ENCODE data around the gene IMPDH1.

The IMPDH1 gene

GRCh38 chr7:128357217-128357613 is 52.6 kb downstream of the IMPDH1 start:
- DNase-seq = no peak

- no peak for DNase-seq
These were observed 53.1 kb downstream of the IMPDH1 start for GRCh38 chr7:128356546-128357216.

- DNase-seq = no peak
These were observed 56.2 kb downstream of the IMPDH1 start for GRCh38 chr7:128353610-128354009.

DNA sequence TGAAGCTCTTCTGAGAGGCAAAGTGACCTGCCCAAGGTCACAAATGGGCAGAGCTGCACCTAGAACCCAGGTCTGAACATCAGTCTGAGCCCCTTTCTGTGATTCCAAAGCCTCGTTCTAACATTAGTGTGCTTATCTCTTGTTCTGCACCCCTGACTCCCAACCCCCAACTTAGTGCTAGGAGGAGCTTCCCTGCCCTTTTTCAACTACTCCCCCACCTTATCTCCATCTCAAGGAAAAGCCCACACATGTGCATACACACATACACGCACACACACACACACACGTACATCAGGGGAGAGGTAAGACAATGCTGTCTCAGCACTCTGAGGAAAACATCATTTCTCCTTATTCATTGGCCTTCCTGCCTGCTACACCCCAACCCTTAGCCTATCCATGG is 56.6 kb downstream of the IMPDH1 start:
- DNase-seq = no peak

DNA sequence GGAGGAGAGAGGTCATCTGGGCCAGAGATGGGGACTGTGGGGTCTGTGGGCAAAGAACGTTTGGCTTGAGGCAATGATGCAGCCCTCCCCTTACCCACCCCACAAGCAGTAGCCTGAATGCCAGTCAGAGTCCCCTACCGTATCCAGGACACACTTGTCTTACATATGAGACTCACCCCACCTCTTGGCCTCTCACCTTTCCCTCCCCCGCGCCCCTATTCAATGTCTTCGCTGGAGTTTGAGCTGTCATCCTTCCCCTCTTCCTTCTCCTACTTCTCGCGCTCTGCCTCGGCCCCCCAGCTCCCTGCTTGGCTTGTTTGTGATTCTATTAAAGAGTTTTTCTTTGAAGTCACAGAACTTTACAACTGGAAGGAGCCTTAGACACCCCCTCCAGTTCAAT is 57.1 kb downstream of the IMPDH1 start:
- no peak for DNase-seq

DNA sequence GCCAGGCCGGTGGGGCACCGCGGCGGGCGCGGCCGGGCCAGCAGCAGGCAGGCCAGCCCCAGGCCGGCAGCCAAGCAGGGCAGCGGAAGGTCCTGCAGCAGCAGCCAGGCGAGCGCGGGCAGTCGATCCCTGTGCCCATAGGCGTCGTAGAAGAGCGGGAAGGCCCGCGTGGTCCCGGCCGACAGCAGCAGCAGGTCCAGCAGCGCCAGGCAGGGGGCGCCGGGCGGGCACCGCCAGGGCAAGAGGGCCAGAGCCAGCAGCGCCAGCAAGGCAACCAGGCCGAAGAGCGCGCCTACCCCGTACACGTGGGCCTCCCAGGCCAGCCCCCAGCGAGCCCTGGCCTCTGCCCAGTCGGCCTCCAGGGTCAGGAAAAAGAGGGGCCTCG is 57.6 kb downstream of the IMPDH1 start:
- peak; percentile 18 for DNase-seq

- peak; percentile 5 for DNase-seq
These were observed 58.3 kb downstream of the IMPDH1 start for GRCh38 chr7:128351296-128352152.

GRCh38 chr7:128350708-128351295 is 59.0 kb downstream of the IMPDH1 start:
- DNase-seq = no peak

GRCh38 chr7:128349466-128349825 is 60.3 kb downstream of the IMPDH1 start:
- no peak for DNase-seq

- DNase-seq = peak; percentile 50
These were observed 62.1 kb downstream of the IMPDH1 start for GRCh38 chr7:128347647-128348097.

GRCh38 chr7:128344431-128344774 is 65.4 kb downstream of the IMPDH1 start:
- DNase-seq = no peak

GRCh38 chr7:128343554-128344430 is 66.0 kb downstream of the IMPDH1 start, which contains the start of gene RBM28:
Gene RBM28, minus strand, starts transcription at chr7:128343908. Its CDS starts 115 bp downstream, at chr7:128343793.
- peak; percentile 91 for DNase-seq

Measured in CD4-positive, alpha-beta T cell treated with Interleukin-12 subunit alpha and Interleukin-12 subunit beta, for 1 hour (primary cell).